WI38 (cell line): ENCODE measurements around the gene ARHGEF11.

Experiments
- H3K4me3 ChIP-seq: 2 replicates; pipeline ENCODE4 v1.5.1; 2011; ENCODE audit warnings: low read depth, mild to moderate bottlenecking, control low read depth, low read length
- TF ChIP-seq, protein P1 (sequence below): IDR thresholded peaks from 2 replicates; pipeline ENCODE4 v1.5.1; 2012; ENCODE audit warnings: low read depth, mild to moderate bottlenecking, control low read depth, low read length

ARHGEF11 gene

GRCh38 chr1:157047062-157047410 is 1.5 kb upstream of the ARHGEF11 start:
- TF ChIP-seq, protein P1, sequence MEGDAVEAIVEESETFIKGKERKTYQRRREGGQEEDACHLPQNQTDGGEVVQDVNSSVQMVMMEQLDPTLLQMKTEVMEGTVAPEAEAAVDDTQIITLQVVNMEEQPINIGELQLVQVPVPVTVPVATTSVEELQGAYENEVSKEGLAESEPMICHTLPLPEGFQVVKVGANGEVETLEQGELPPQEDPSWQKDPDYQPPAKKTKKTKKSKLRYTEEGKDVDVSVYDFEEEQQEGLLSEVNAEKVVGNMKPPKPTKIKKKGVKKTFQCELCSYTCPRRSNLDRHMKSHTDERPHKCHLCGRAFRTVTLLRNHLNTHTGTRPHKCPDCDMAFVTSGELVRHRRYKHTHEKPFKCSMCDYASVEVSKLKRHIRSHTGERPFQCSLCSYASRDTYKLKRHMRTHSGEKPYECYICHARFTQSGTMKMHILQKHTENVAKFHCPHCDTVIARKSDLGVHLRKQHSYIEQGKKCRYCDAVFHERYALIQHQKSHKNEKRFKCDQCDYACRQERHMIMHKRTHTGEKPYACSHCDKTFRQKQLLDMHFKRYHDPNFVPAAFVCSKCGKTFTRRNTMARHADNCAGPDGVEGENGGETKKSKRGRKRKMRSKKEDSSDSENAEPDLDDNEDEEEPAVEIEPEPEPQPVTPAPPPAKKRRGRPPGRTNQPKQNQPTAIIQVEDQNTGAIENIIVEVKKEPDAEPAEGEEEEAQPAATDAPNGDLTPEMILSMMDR: no peak
- no peak overlapping the region for H3K4me3 ChIP-seq

DNA sequence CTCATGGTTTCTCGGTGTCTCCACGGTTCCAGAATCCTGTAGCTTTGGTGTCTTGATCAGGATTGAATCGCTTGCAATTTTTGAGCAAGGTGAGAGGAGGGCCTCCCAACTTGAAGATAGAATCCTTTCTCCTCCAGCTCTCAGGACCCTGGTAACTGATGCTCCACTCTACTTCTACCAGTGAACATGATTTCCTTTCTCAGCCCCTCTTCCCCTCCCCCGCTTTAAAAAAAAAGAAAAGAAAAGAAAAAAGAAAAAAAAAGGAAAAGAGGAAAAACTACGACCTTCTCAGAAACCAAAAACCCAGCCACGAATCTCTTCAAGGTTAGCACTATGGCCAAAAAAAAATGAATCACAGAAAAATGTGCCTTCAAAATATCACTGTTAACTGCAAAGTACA is 1.2 kb downstream of the ARHGEF11 start:
- peak overlapping the region; percentile 84 for H3K4me3 ChIP-seq
- TF ChIP-seq, protein P1: no peak

- TF ChIP-seq, protein P1: no peak
- peak overlapping the region; percentile 84 for H3K4me3 ChIP-seq
These were observed 1.9 kb downstream of the ARHGEF11 start for GRCh38 chr1:157043685-157044084.

DNA sequence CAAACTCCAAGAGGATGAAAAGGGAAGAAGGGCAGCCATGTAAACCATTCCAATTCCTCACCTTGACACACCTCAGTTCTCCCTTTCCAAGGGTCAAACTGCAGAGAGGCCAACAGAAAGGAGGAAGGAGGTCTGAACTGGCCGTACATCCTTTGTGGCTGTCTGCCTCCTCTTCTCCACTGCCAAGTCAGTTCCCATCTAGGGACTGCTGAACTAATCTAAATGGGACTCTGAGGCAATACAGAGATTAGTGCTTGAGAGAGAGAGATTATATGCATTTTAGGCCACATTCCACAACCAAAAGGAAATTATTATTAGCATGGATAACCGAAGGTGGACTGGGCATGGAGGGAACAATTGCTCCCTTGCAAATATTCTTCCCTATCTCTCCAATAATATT is 2.7 kb downstream of the ARHGEF11 start:
- TF ChIP-seq, protein P1: no peak
- H3K4me3 ChIP-seq: peak overlapping the region; percentile 84

DNA sequence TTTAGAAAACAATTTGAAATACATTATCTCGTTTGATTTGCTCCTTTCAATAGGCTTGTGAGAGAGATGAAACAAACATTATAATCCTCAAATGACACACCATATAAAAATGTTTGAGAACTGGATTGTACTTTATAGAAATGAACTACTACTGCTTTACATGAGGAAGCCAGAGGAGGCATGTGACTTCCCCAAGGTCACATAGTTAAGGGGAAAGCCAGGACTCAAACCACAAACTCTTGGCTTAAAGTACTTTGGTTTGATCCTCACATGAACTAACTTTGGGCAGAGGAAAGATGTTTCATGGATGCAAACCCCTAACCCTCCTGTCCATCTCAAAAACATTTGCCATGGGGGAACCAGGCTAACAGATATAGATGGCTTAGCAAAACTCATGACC is 4.7 kb downstream of the ARHGEF11 start:
- no peak overlapping the region for H3K4me3 ChIP-seq
- TF ChIP-seq, protein P1: no peak

DNA sequence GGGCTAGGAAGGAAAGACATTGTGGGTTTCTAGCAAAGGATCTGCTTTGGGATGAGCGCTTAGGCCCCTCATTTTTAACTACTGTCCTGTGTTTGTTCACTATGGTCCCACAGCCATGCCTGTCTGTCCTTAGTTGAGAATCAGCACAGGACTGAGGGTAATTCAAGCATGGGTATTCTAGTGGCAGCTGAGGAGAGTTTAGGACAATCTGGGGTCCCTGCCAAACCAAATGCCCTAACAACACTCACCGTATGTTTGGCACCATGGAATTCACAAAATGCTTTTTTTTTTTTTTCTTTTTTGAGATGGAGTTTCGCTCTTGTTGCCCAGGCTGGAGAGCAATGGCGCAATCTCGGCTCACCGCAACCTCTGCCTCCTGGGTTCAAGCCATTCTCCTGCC is 10.4 kb downstream of the ARHGEF11 start:
- TF ChIP-seq, protein P1: no peak
- H3K4me3 ChIP-seq: no peak overlapping the region

- TF ChIP-seq, protein P1: no peak
- H3K4me3 ChIP-seq: no peak overlapping the region
These were observed 11.3 kb downstream of the ARHGEF11 start for GRCh38 chr1:157034137-157034800.
